Mesendoderm (in vitro differentiated cells): ENCODE measurements around the gene ZNRF1. TPM values are rescaled to one million over a fixed set of nuclear protein-coding genes. Genes with fewer than 3 reads are reported as not detected.

ENCODE experiments used
- DNase-seq: peaks from one replicate; pipeline ENCODE4 v3.0.0; 2013
- H2AK5ac ChIP-seq: 2 replicates; pipeline ENCODE4 v1.6.1; 2013; ENCODE audit warnings: low read length, inconsistent platforms
- H2BK120ac ChIP-seq: 2 replicates; pipeline ENCODE4 v1.6.1; 2013; ENCODE audit warnings: low read depth, mild to moderate bottlenecking, low read length, moderate library complexity, mixed read lengths
- H2BK15ac ChIP-seq: replicated peaks from 2 replicates; pipeline ENCODE4 v1.6.1; 2013; ENCODE audit warnings: low read depth, mild to moderate bottlenecking, moderate library complexity
- H2BK5ac ChIP-seq: 2 replicates; pipeline ENCODE4 v1.6.1; 2013; ENCODE audit warnings: low read length, inconsistent platforms
- H3K18ac ChIP-seq: 2 replicates; pipeline ENCODE4 v1.6.1; 2013; ENCODE audit warnings: mild to moderate bottlenecking, low read length, mixed read lengths
- H3K23ac ChIP-seq: one replicate; pipeline ENCODE4 v1.6.1; 2013; ENCODE audit warnings: low read length
- H3K27ac ChIP-seq: 2 replicates; pipeline ENCODE4 v1.5.1; 2013; ENCODE audit warnings: low read depth, mild to moderate bottlenecking, inconsistent platforms, low read length, moderate library complexity
- H3K27me3 ChIP-seq: 2 replicates; pipeline ENCODE4 v1.6.1; 2013; ENCODE audit warnings: low read length, control low read depth, mild to moderate bottlenecking, inconsistent platforms; ENCODE audit not compliant: insufficient read depth, poor library complexity
- H3K36me3 ChIP-seq: 2 replicates; pipeline ENCODE4 v1.6.1; 2013; ENCODE audit warnings: low read length, inconsistent platforms; ENCODE audit not compliant: control insufficient read depth, insufficient read depth
- H3K4ac ChIP-seq: one replicate; pipeline ENCODE4 v1.6.1; 2013; ENCODE audit warnings: low read depth, mild to moderate bottlenecking, low read length, moderate library complexity
- H3K4me1 ChIP-seq: 2 replicates; pipeline ENCODE4 v1.6.1; 2013; ENCODE audit warnings: low read depth, low read length, inconsistent platforms; ENCODE audit not compliant: control insufficient read depth
- H3K4me2 ChIP-seq: 2 replicates; pipeline ENCODE4 v1.6.1; 2013; ENCODE audit warnings: low read length
- H3K4me3 ChIP-seq: 2 replicates; pipeline ENCODE4 v1.5.1; 2013; ENCODE audit warnings: mild to moderate bottlenecking, low read length
- H3K56ac ChIP-seq: one replicate; pipeline ENCODE4 v1.6.1; 2013; ENCODE audit warnings: low read length
- H3K79me1 ChIP-seq: 2 replicates; pipeline ENCODE4 v1.6.1; 2013; ENCODE audit warnings: low read length, inconsistent platforms
- H3K79me2 ChIP-seq: 2 replicates; pipeline ENCODE4 v1.6.1; 2013; ENCODE audit warnings: mild to moderate bottlenecking, low read length; ENCODE audit not compliant: control insufficient read depth, insufficient read depth
- H3K9ac ChIP-seq: 2 replicates; pipeline ENCODE4 v1.6.1; 2013; ENCODE audit warnings: low read length, inconsistent platforms
- H4K5ac ChIP-seq: one replicate; pipeline ENCODE4 v1.6.1; 2013; ENCODE audit warnings: low read length
- H4K8ac ChIP-seq: one replicate; pipeline ENCODE4 v1.6.1; 2013; ENCODE audit warnings: low read depth, mild to moderate bottlenecking, control low read depth, low read length, moderate library complexity
- WGBS: extraction: QIAGEN DNeasy Blood & Tissue Kit; methylation state at CpG from one replicate; pipeline ENCODE4 v1.1.7; 2013; ENCODE audit warnings: low lambda C conversion rate, missing lambda C conversion rate; ENCODE audit not compliant: insufficient coverage; ENCODE audit errors: extremely low coverage; 5-methylcytosine and 5-hydroxymethylcytosine counted together
- polyA plus RNA-seq, 2 experiments: library from polyadenylated mRNA; stranded (reverse); fragments of 200-250 nt; gene quantifications; one replicate each; pipeline ENCODE4 v1.2.3, GENCODE V29; 2013

ZNRF1 gene
- polyA plus RNA-seq (2013, experiment 1 of 2): 51.7 TPM
- polyA plus RNA-seq (2013, experiment 2 of 2): 50.6 TPM

DNA sequence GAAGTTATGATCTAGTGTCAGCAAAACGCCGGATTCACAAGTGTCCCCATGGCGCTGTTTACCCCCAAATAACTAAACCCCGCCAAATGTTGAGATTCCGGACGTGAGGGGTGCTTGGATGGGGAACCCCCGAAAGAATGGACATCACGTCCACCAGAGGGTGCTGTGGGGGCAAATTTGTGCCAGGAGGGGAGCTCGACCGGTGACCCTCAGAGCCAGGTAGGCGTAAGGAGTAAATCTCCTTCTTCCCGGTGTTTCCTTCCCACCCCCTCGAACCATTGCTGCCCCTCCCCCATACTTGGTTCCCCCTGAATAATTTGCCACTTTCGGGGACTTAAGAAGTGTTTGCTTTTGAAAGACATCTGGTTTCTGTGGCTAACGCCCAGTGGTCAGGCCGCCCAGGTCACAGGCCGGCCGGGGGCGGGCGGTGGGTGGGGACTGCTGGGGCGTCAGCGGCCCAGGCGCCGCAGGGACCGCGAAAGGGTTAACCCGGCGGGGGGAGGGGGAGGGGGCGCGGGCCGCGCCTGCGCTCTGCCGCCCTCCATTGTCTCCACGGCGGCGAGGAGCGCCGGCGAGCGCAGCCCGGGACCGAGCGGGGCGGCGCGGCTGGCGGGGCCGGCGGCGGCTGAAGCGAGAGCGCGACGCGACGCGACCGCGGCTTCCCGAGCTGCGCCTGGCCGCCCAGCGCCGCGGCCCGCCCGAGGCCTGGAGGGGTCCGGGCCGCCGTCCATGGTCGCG is at the start of gene ZNRF1:
ZNRF1 (plus strand) TSS at position 544 of the 738 bp plus-strand sequence. CDS start 648 bp downstream, outside the sequence.
- peak within 1 kb of the TSS; percentile 13 for H3K4me3 ChIP-seq
- H3K79me2 ChIP-seq: peaks cover 36% of the 10 kb centered on the region
- H2BK15ac ChIP-seq: no peak within 1 kb of the TSS
- no peak within 1 kb of the TSS for H2AK5ac ChIP-seq
- DNase-seq: peak; percentile 91
- no peak within 1 kb of the TSS for H4K5ac ChIP-seq
- no peaks in the 10 kb centered on the region for H3K27me3 ChIP-seq
- no CpG with 5 or more reads among the region's 73 CpGs for WGBS
- peak within 1 kb of the TSS; percentile 24 for H3K23ac ChIP-seq
- no peak within 1 kb of the TSS for H2BK5ac ChIP-seq
- H3K4me1 ChIP-seq: peaks cover 8% of the 10 kb centered on the region
- H3K4me2 ChIP-seq: peak within 1 kb of the TSS; percentile 44
- H3K9ac ChIP-seq: peak within 1 kb of the TSS; percentile 80
- H3K18ac ChIP-seq: peak within 1 kb of the TSS; percentile 98
- H3K27ac ChIP-seq: peak within 1 kb of the TSS; percentile 84
- peak within 1 kb of the TSS; percentile 84 for H3K56ac ChIP-seq
- H4K8ac ChIP-seq: peak within 1 kb of the TSS; percentile 93
- H3K36me3 ChIP-seq: no peaks in the 10 kb centered on the region
- H2BK120ac ChIP-seq: peak within 1 kb of the TSS; percentile 86
- H3K79me1 ChIP-seq: peaks cover 19% of the 10 kb centered on the region
- H3K4ac ChIP-seq: peak within 1 kb of the TSS; percentile 92

DNA sequence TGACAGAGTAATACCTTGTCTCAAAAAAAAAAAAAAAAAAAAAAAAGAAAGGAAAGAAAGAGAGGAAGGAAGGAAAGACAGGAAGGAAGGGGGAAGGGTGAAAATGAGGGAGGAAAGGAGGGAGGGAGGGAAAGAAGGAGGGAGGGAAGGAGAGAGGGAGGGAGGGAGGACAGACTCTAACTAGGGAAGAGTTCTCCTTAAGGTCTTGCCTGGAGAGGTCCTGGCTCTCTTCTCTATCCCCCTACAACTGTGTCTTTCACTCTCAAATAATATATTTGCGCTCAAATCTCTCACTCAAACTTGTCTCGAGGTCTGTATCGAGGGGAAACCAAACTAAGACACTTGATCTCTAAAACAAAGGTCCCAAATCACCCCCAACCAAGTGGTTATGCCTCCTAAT is 49.5 kb upstream of the ZNRF1 start:
- H2BK120ac ChIP-seq: no peak overlapping the region
- DNase-seq: no peak
- no peak overlapping the region for H4K8ac ChIP-seq
- H3K27me3 ChIP-seq: no peaks in the 10 kb centered on the region
- H3K4me1 ChIP-seq: no peaks in the 10 kb centered on the region
- no peak overlapping the region for H3K23ac ChIP-seq
- no peak overlapping the region for H3K4me3 ChIP-seq
- WGBS: no CpG with 5 or more reads among the region's 3 CpGs
- H2BK15ac ChIP-seq: no peak overlapping the region
- no peak overlapping the region for H3K18ac ChIP-seq
- no peak overlapping the region for H2BK5ac ChIP-seq
- H3K27ac ChIP-seq: no peak overlapping the region
- no peak overlapping the region for H3K56ac ChIP-seq
- H2AK5ac ChIP-seq: no peak overlapping the region
- H4K5ac ChIP-seq: no peak overlapping the region
- no peaks in the 10 kb centered on the region for H3K79me2 ChIP-seq
- no peaks in the 10 kb centered on the region for H3K79me1 ChIP-seq
- no peaks in the 10 kb centered on the region for H3K36me3 ChIP-seq
- no peak overlapping the region for H3K4ac ChIP-seq
- no peak overlapping the region for H3K4me2 ChIP-seq
- H3K9ac ChIP-seq: no peak overlapping the region

DNA sequence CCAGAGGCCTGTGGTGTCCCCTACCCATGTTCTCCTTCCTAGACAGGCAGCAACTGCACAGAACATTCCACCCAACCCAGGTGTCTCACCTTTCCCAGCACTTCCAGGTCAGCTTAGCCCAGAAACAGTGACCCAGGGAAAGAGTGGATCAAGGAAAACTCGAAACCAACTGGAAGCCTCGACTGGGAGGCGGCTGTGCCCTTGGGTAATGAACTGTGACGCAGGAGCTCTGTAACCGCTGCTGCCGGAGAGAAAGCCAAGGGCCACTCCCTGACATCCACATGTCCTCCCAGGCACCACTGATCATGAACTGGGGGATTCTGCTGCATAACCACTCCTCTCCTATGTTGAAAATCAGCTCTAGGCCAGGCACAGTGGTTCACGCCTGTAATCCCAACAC is 48.3 kb upstream of the ZNRF1 start:
- H3K56ac ChIP-seq: no peak overlapping the region
- no CpG with 5 or more reads among the region's 7 CpGs for WGBS

DNA sequence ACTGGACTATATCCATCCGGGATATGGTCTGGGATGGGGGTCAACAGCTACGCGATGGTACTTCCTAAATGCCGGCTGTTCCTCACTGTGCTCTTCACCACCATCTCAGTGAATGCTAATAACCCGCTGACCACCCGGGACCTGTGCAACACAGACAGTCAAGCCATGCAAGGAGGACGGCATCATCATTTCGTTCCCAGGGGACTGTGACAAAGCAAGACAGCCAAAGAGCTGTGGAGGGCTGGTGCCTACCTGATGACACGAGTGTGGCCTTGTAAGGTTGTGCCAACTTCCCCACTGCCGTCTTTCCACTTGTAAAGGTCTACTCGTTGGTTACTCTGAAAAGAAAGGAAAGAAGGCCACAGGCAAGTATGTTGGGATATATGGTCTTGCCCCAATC is 47.6 kb upstream of the ZNRF1 start:
- no peak for DNase-seq
- H3K4me1 ChIP-seq: no peaks in the 10 kb centered on the region
- H3K79me2 ChIP-seq: no peaks in the 10 kb centered on the region
- no peaks in the 10 kb centered on the region for H3K27me3 ChIP-seq
- no peaks in the 10 kb centered on the region for H3K79me1 ChIP-seq
- no peak overlapping the region for H2BK15ac ChIP-seq
- H2BK120ac ChIP-seq: no peak overlapping the region
- H3K27ac ChIP-seq: no peak overlapping the region
- H3K36me3 ChIP-seq: no peaks in the 10 kb centered on the region
- no peak overlapping the region for H3K9ac ChIP-seq
- no peak overlapping the region for H3K4me3 ChIP-seq
- no peak overlapping the region for H3K56ac ChIP-seq
- no peak overlapping the region for H3K4ac ChIP-seq
- H4K5ac ChIP-seq: no peak overlapping the region
- H2AK5ac ChIP-seq: no peak overlapping the region
- H3K23ac ChIP-seq: no peak overlapping the region
- H3K4me2 ChIP-seq: no peak overlapping the region
- WGBS: no CpG with 5 or more reads among the region's 11 CpGs
- H4K8ac ChIP-seq: no peak overlapping the region
- no peak overlapping the region for H2BK5ac ChIP-seq
- H3K18ac ChIP-seq: no peak overlapping the region

More for the DNA sequence above, 48.3 kb upstream of the ZNRF1 start:
- Histone ChIP-seq H4K5ac (no peak overlapping the region), H3K4ac (no peak overlapping the region), H3K9ac (no peak overlapping the region), H3K27me3 (no peaks in the 10 kb centered on the region), H3K4me3 (no peak overlapping the region), H4K8ac (no peak overlapping the region), H2AK5ac (no peak overlapping the region), H2BK15ac (no peak overlapping the region), H3K18ac (no peak overlapping the region), H3K36me3 (no peaks in the 10 kb centered on the region), H2BK5ac (no peak overlapping the region), H3K79me1 (no peaks in the 10 kb centered on the region), H2BK120ac (no peak overlapping the region), H3K27ac (no peak overlapping the region), H3K23ac (no peak overlapping the region), H3K4me2 (no peak overlapping the region), H3K79me2 (no peaks in the 10 kb centered on the region), H3K4me1 (no peaks in the 10 kb centered on the region)
- DNase-seq: no peak

DNA sequence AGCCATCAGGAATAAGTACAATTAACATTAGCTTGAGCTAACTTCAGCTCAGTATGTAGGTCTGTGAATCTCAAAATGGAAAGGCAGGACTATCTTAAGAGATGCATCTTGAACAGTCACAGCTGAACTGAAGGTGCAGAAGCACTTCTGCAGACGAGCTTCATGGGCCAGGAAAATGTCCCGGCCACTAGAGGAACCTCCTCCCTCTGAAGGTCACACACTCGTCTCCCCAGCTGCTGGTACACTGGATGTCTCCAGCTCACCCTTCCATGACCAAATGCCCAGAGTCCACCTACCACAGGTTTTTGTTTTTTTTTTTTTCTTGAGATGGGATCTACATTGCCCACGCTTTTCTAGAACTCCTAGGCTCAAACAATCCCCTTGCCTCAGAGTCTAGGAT is 47.1 kb upstream of the ZNRF1 start:
- Histone ChIP-seq H2AK5ac (no peak overlapping the region), H4K8ac (no peak overlapping the region), H2BK120ac (no peak overlapping the region), H3K9ac (no peak overlapping the region), H3K18ac (no peak overlapping the region), H4K5ac (no peak overlapping the region), H3K23ac (no peak overlapping the region), H3K4me3 (no peak overlapping the region), H3K36me3 (no peaks in the 10 kb centered on the region), H3K4me1 (no peaks in the 10 kb centered on the region), H2BK5ac (no peak overlapping the region), H3K56ac (no peak overlapping the region), H3K4me2 (no peak overlapping the region), H3K27ac (no peak overlapping the region), H3K27me3 (no peaks in the 10 kb centered on the region), H3K79me2 (no peaks in the 10 kb centered on the region), H3K79me1 (no peaks in the 10 kb centered on the region), H2BK15ac (no peak overlapping the region), H3K4ac (no peak overlapping the region)
- no peak for DNase-seq
- no CpG with 5 or more reads among the region's 4 CpGs for WGBS

DNA sequence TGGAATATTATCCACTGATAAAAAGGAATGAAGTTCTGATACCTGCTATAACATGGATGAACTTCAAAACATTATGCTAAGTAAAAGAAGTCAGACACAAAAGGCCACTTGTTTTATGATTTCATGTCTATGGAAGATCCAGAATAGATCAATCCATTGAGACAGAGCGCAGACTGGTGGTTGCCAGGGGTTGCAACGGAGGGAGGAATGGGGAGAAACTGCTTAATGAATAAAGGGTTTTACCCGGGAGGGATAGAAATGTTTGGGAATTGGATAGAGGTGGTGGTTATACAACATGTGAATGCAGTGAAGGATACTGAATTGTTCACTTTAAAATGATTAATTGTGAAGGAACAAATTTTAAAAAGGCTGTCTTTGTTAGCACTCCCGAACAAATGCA is 44.1 kb upstream of the ZNRF1 start:
- Histone ChIP-seq H3K27me3 (no peaks in the 10 kb centered on the region), H3K56ac (no peak overlapping the region), H2BK15ac (no peak overlapping the region), H3K4ac (no peak overlapping the region), H3K36me3 (peaks cover 3% of the 10 kb centered on the region), H3K23ac (no peak overlapping the region), H3K79me2 (no peaks in the 10 kb centered on the region), H4K8ac (no peak overlapping the region), H3K4me2 (no peak overlapping the region), H3K4me3 (no peak overlapping the region), H4K5ac (no peak overlapping the region), H3K4me1 (no peaks in the 10 kb centered on the region), H3K79me1 (no peaks in the 10 kb centered on the region), H3K18ac (no peak overlapping the region), H3K27ac (no peak overlapping the region), H3K9ac (no peak overlapping the region), H2AK5ac (no peak overlapping the region), H2BK5ac (no peak overlapping the region), H2BK120ac (no peak overlapping the region)
- WGBS: no CpG with 5 or more reads among the region's 4 CpGs
- no peak for DNase-seq
